B cell (primary cell): Measurements from ENCODE around the gene PSD. TPM values are rescaled to one million over a fixed set of nuclear protein-coding genes. Genes with fewer than 3 reads are reported as not detected.

Source experiments
- ATAC-seq: fragments of 200-7000 bp; cut with Tn5 transposase; one replicate; pipeline ENCODE4 v1.10.0; 2021; ENCODE audit warnings: low read depth, mild to moderate bottlenecking, moderate number of reproducible peaks, moderate library complexity
- CTCF ChIA-PET: fragments of 350-600 bp; sonication (Branson Sonifier 250); formaldehyde crosslinking; loops from one replicate; lab custom pipeline; 2021; ENCODE audit warnings: antibody characterized with exemption, inconsistent platforms; lab: Charles Lee
- POLR2A ChIA-PET: fragments of 350-600 bp; sonication (Branson Sonifier 250); formaldehyde crosslinking; loops from one replicate; lab custom pipeline; 2021; ENCODE audit warnings: antibody characterized with exemption; lab: Charles Lee
- DNase-seq: peaks from one replicate; pipeline ENCODE4 v3.0.0; 2013
- H2AFZ ChIP-seq: 2 replicates; pipeline ENCODE4 v1.6.1; 2012; ENCODE audit warnings: mild to moderate bottlenecking, low read depth, low read length; ENCODE audit not compliant: insufficient read depth, poor library complexity, severe bottlenecking
- H3K27ac ChIP-seq, 2 donors: 1 replicate in 1 of 2; 2 replicates in 1 of 2; pipeline ENCODE4 v1.5.1; 2012 to 2013; ENCODE audit warnings: low read length in 2 of 2, mild to moderate bottlenecking in 2 of 2, moderate library complexity in 1 of 2
- H3K27me3 ChIP-seq, 4 experiments: fragments of 200-600 bp in 1 of 4; sonication (generic) in 1 of 4; replicated peaks in 1 of 4; 1 replicate in 2 of 4; 2 replicates in 2 of 4; pipeline versions ENCODE4 v1.6.1 to v1.7.0; 2013 to 2016; ENCODE audit warnings: low read length in 3 of 4, mild to moderate bottlenecking in 2 of 4, mixed read lengths in 1 of 4, moderate library complexity in 1 of 4; ENCODE audit not compliant: insufficient read depth in 4 of 4, control insufficient read depth in 3 of 4; ENCODE audit errors: control extremely low read depth in 1 of 4
- H3K36me3 ChIP-seq, 2 experiments: replicated peaks in 1 of 2; 1 replicate in 1 of 2; 2 replicates in 1 of 2; pipeline versions ENCODE4 v1.6.1 to v1.7.1; 2013; ENCODE audit warnings: low read length in 1 of 2; ENCODE audit not compliant: insufficient read depth in 2 of 2, control insufficient read depth in 1 of 2; ENCODE audit errors: control extremely low read depth in 1 of 2, extremely low read depth in 1 of 2
- H3K4me1 ChIP-seq, 2 donors: fragments of 200-600 bp in 1 of 2; sonication (generic) in 1 of 2; 1 replicate in 1 of 2; 2 replicates in 1 of 2; pipeline versions ENCODE4 v1.5.1 to v1.6.1; 2013 to 2017; ENCODE audit warnings: low read length in 2 of 2; ENCODE audit not compliant: control insufficient read depth in 2 of 2, insufficient read depth in 2 of 2
- H3K4me2 ChIP-seq: replicated peaks from 2 replicates; pipeline ENCODE3; 2012; ENCODE audit warnings: mild to moderate bottlenecking, low read depth, low read length; ENCODE audit not compliant: poor library complexity, severe bottlenecking
- H3K4me3 ChIP-seq, 5 experiments: fragments of 200-600 bp in 1 of 5; sonication (generic) in 1 of 5; 1 replicate in 3 of 5; 2 replicates in 2 of 5; pipeline versions ENCODE4 v1.5.1 to v1.7.0; 2011 to 2016; ENCODE audit warnings: low read length in 4 of 5, mild to moderate bottlenecking in 4 of 5, low read depth in 2 of 5, control low read depth in 1 of 5, moderate library complexity in 1 of 5; ENCODE audit not compliant: insufficient read depth in 1 of 5; ENCODE audit errors: control extremely low read depth in 1 of 5, extremely low read depth in 1 of 5
- H3K79me2 ChIP-seq: fragments of 200-600 bp; sonication (generic); one replicate; pipeline ENCODE4 v1.6.0; 2016; ENCODE audit warnings: low read length; ENCODE audit not compliant: control insufficient read depth, insufficient read depth
- H3K9ac ChIP-seq: fragments of 200-600 bp; sonication (generic); 2 replicates; pipeline ENCODE4 v1.6.1; 2017; ENCODE audit warnings: mild to moderate bottlenecking, low read length, moderate library complexity
- H3K9me3 ChIP-seq, 3 donors: one replicate each; pipeline versions ENCODE4 v1.6.1 to v1.7.1; 2013; ENCODE audit warnings: low read length in 2 of 3; ENCODE audit not compliant: control insufficient read depth in 2 of 3, insufficient read depth in 1 of 3; ENCODE audit errors: control extremely low read depth in 1 of 3
- H4K20me1 ChIP-seq: 2 replicates; pipeline ENCODE4 v1.6.0; 2012; ENCODE audit warnings: mild to moderate bottlenecking, low read length; ENCODE audit not compliant: insufficient read depth, control insufficient read depth, poor library complexity, severe bottlenecking
- H3K27ac Mint-ChIP-seq: one replicate; pipeline ENCODE4 v1.8.0; 2021; ENCODE audit warnings: mixed read lengths
- H3K27me3 Mint-ChIP-seq: one replicate; pipeline ENCODE4 v1.8.0; 2021; ENCODE audit warnings: mixed read lengths
- H3K4me1 Mint-ChIP-seq: one replicate; pipeline ENCODE4 v1.8.0; 2021; ENCODE audit warnings: mixed read lengths
- H3K4me3 Mint-ChIP-seq: one replicate; pipeline ENCODE4 v1.8.0; 2021; ENCODE audit warnings: mixed read lengths
- H3K9me3 Mint-ChIP-seq: one replicate; pipeline ENCODE4 v1.8.0; 2022; ENCODE audit warnings: mixed read lengths; ENCODE audit not compliant: insufficient read depth
- EZH2 ChIP-seq: IDR thresholded peaks from 2 replicates; pipeline ENCODE4 v1.6.1; 2012; ENCODE audit warnings: borderline replicate concordance, low read depth, mild to moderate bottlenecking, moderate library complexity, low read length; ENCODE audit not compliant: insufficient read depth, poor library complexity, severe bottlenecking
- WGBS: methylation state at CpG from one replicate; pipeline ENCODE4 v1.1.5; 2013; ENCODE audit warnings: missing lambda C conversion rate; ENCODE audit not compliant: insufficient coverage; 5-methylcytosine and 5-hydroxymethylcytosine counted together
- intact Hi-C: fragments of 100-400 bp; cut with micrococcal nuclease; formaldehyde crosslinking; loops from one replicate; pipeline ENCODE4 v1.10.0; 2022
- polyA plus RNA-seq: library from polyadenylated mRNA; depleted of rRNA; stranded (reverse); fragments of >200 nt; gene quantifications from 2 replicates; pipeline ENCODE4 v1.2.3, GENCODE V29; 2012
- total RNA-seq, 2 donors: library from RNA; stranded (reverse); fragments of 120-200 nt in 1 of 2; gene quantifications; 1 replicate in 1 of 2; 2 replicates in 1 of 2; pipeline versions ENCODE4 v1.2.3 to v1.2.4, GENCODE V29; 2013 to 2022
- TF ChIP-seq, protein P1 (sequence below): fragments of 200-600 bp; IDR thresholded peaks from one replicate; pipeline ENCODE4 v1.8.0; 2022; ENCODE audit warnings: antibody characterized with exemption, mild to moderate bottlenecking

The PSD gene
- total and polyA plus RNA-seq, 2 donors (not counting 1 experiment from before 2014, with no cell fraction given), result 0.52 to 0.81 TPM

DNA sequence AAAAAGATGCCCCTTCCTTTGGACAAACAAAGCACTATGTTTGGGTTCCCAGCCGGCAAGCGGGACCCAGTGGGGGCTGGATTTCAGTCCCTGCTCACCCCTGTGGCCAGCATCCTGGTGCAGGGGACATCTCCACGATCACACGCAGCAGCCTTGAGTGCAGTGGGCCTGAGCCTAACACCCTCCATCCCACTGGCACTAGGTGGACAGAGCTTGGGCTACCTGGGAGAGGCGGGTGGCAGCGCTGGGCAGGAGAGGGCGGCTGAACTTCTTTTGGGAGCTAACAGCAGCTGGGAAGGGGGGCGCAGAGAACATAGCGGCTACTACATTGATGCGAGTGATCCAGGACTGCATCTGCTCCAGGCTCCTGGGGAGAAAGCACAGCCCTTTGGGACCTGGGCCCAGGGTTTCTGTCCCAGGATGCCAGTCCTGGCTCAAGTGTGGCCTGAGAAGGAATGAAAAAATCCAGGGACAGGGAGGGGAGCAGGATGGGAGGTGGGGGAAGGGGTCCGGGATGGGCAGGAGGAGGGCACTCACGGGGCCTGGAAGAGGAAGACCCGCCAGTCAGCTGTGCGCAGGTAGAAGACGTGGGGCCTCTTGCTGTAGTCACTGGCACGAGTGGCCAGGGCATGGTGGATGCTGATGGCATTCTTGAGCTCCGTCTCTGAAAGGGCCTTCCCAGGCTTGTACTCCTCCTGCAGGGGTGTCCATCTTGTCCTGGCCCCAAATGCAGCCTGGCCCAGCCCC lies 14.1 kb downstream of the PSD start:
- no peak overlapping the region for H2AFZ ChIP-seq
- TF ChIP-seq, protein P1, sequence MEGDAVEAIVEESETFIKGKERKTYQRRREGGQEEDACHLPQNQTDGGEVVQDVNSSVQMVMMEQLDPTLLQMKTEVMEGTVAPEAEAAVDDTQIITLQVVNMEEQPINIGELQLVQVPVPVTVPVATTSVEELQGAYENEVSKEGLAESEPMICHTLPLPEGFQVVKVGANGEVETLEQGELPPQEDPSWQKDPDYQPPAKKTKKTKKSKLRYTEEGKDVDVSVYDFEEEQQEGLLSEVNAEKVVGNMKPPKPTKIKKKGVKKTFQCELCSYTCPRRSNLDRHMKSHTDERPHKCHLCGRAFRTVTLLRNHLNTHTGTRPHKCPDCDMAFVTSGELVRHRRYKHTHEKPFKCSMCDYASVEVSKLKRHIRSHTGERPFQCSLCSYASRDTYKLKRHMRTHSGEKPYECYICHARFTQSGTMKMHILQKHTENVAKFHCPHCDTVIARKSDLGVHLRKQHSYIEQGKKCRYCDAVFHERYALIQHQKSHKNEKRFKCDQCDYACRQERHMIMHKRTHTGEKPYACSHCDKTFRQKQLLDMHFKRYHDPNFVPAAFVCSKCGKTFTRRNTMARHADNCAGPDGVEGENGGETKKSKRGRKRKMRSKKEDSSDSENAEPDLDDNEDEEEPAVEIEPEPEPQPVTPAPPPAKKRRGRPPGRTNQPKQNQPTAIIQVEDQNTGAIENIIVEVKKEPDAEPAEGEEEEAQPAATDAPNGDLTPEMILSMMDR, result no peak
- no peak for TF ChIP-seq EZH2
- DNase-seq, result peak; percentile 41
- Mint-ChIP-seq H3K4me1 (peaks cover 22% of the 10 kb centered on the region), H3K9me3 (no peaks in the 10 kb centered on the region), H3K27me3 (peaks cover 16% of the 10 kb centered on the region), H3K27ac (peak overlapping the region; percentile 67), H3K4me3 (no peak overlapping the region)
- H3K4me3 ChIP-seq, result no peak overlapping the region
- H3K27me3 ChIP-seq, result peaks cover 0 to 22% (median 13%) of the 10 kb centered on the region in 4 experiments
- H3K79me2 ChIP-seq, result peaks cover 11% of the 10 kb centered on the region
- no peak overlapping the region for H3K9ac ChIP-seq
- H3K27ac ChIP-seq, result no peak overlapping the region
- H4K20me1 ChIP-seq, result peaks cover 54% of the 10 kb centered on the region
- H3K4me1 ChIP-seq, result peaks cover 14 to 16% of the 10 kb centered on the region in 2 donors
- ChIA-PET POLR2A (interaction anchor here (0.7 to 2.5 kb wide), 4 partner anchors 10 to 756 kb away, joined by 3 to 13 read pairs (median 9); partner anchors contain the start of genes CUEDC2, FBXL15 and NFKB2), CTCF (interaction anchor here (0.9 to 4.4 kb wide), 15 partner anchors 8 to 237 kb away, joined by 3 to 16 read pairs (median 7); partner anchors contain the start of genes FBXL15 and NFKB2)
- peaks cover 0 to 6% (median 0%) of the 10 kb centered on the region in 3 donors for H3K9me3 ChIP-seq
- 98% methylated on average over 12 of the region's 17 CpGs for WGBS
- no peak for ATAC-seq
- H3K4me2 ChIP-seq, result no peak overlapping the region
- intact Hi-C loops, result no loop called here
- peaks cover 0 to 31% of the 10 kb centered on the region in 2 experiments for H3K36me3 ChIP-seq

DNA sequence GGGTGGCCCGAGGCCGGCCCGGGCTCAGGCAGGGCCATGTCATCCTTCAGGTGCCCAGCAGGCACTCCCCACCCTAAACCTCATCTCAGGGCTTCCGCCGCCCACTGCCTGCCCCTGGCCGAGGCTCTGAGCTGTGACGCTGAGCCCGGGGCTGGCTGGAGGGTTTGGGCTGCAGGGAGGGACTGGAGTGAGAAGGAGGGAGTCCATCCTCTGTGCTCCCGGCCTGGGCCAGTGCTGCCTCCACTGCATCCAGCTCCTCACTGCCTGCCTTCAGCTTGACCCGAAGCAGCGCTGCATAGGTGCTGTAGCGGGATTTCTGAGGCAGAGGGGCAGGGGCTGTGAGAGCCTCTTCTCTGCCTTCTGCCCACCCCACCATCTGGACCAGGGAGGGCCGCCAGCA lies 15.5 kb downstream of the PSD start:
- peaks cover 0 to 10% (median 6%) of the 10 kb centered on the region in 4 experiments for H3K27me3 ChIP-seq
- Mint-ChIP-seq H3K4me3 (no peak overlapping the region), H3K27ac (no peak overlapping the region), H3K9me3 (no peaks in the 10 kb centered on the region), H3K4me1 (peaks cover 26% of the 10 kb centered on the region), H3K27me3 (peaks cover 9% of the 10 kb centered on the region)
- 89% methylated on average over 7 of the region's 13 CpGs for WGBS
- peaks cover 0 to 38% of the 10 kb centered on the region in 2 experiments for H3K36me3 ChIP-seq
- TF ChIP-seq EZH2, result no peak
- TF ChIP-seq, protein P1, result no peak
- H3K79me2 ChIP-seq, result peaks cover 15% of the 10 kb centered on the region
- H3K9ac ChIP-seq, result no peak overlapping the region
- no peak overlapping the region for H3K27ac ChIP-seq
- POLR2A ChIA-PET, result interaction anchor here (1.0 to 2.5 kb wide), 3 partner anchors 9 to 18 kb away, joined by 4 to 13 read pairs (median 10); partner anchors contain the start of genes FBXL15 and NFKB2
- DNase-seq (peak; percentile 54), ATAC-seq (no peak)
- no peak overlapping the region for H3K4me3 ChIP-seq
- H2AFZ ChIP-seq, result no peak overlapping the region
- H3K4me2 ChIP-seq, result no peak overlapping the region
- H4K20me1 ChIP-seq, result peaks cover 68% of the 10 kb centered on the region
- intact Hi-C loops, result no loop called here
- peaks cover 18 to 23% of the 10 kb centered on the region in 2 donors for H3K4me1 ChIP-seq
- CTCF ChIA-PET, result interaction anchor here (0.6 to 4.4 kb wide), 13 partner anchors 9 to 181 kb away, joined by 3 to 16 read pairs (median 6); partner anchors contain the start of genes CUEDC2 and FBXL15
- H3K9me3 ChIP-seq, result peaks cover 0 to under 1% (median 0%) of the 10 kb centered on the region in 3 donors
